GM19193 (cell line): ENCODE data around the gene OVOL3.

Experiments used
- POLR2A ChIP-seq: IDR thresholded peaks from 4 replicates; pipeline ENCODE4 v1.6.1; 2011; ENCODE audit not compliant: insufficient read depth, insufficient read length; ENCODE audit errors: extremely low read depth

Gene OVOL3

DNA sequence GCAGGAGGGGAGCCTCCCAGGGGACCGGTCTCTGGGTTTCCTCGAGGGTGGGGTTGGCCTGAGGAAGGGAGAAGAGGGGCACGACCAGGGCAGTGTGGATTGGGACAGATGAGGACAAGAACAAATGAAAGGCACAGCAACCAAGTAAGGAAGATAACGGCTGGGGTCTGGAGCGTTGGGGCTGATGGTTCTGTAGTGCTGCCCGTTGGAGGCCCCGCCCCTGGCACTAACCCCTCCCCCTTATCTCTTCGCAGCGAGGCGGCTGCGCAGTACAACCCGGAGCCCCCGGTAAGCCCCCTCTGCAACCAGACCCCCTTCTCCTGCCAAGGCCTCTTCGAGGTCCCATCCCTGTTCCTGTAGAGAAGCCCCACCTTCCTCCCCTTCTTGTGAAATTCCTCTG is 31.1 kb downstream of the OVOL3 start:
- TF ChIP-seq POLR2A, result no peak

GRCh38 chr19:36142496-36142895 is 31.6 kb downstream of the OVOL3 start:
- TF ChIP-seq POLR2A, result no peak

- TF ChIP-seq POLR2A, result no peak
Measured at GRCh38 chr19:36144624-36145023, 33.7 kb downstream of the OVOL3 start.

DNA sequence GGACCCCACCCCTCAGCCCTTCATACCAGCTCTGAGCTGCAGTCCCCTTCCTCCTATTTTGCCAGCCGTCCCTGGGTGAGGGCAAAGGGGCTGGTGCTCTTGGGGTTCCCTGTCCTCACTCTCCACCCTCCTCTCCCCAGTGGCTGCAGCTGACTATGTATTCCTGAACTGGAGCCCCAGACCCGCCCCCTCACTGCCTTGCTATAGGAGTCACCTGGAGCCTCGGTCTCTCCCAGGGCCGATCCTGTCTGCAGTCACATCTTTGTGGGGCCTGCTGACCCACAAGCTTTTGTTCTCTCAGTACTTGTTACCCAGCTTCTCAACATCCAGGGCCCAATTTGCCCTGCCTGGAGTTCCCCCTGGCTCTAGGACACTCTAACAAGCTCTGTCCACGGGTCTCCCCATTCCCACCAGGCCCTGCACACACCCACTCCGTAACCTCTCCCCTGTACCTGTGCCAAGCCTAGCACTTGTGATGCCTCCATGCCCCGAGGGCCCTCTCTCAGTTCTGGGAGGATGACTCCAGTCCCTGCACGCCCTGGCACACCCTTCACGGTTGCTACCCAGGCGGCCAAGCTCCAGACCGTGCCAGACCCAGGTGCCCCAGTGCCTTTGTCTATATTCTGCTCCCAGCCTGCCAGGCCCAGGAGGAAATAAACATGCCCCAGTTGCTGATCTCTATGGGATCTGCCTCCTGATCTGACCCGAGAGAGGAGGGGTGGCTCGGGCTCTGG is 38.9 kb downstream of the OVOL3 start:
- no peak for TF ChIP-seq POLR2A

GRCh38 chr19:36150586-36150985 is 39.6 kb downstream of the OVOL3 start:
- TF ChIP-seq POLR2A, result no peak

DNA sequence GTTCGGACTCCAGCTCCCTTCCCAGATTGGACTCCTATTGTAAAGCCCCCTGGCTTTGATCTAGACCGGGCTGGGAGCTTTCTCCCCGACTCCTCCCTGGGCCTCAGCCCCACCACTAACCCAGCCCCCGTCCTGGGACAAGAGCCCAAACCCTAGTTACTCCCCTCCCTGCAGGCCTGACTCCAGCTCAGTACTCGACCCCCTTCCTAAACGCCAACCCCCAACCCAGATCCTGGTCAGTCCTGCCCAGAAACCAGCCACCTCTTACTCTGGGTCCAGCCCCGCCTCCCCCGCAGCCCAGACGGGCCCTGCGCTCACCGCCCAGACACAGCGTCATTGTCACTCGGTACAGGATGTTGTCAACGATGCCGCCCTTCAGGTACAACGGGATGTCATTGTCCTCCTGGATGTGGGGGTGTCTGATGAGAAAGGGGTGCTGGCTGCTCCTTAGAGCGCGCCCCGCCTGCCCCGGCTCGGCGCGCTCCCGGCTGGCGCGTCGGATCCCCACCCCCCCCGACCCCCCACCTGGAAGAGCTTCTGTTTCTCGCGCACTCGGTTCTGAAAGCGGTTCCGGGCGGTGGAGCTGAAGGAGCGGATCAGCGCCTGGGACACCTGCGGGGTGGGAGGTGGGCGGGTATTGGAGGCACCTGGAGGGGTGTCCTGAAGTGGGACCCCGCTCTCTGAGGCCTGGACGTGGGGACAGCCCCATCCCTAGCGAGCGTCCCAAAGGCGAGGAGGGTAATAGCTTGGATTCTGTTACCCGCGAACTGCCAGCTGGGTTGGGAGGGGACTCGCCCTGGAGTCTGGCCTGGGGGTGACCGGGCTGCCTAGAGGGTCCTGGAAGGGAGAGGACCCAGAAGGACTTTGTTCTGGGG is 40.4 kb downstream of the OVOL3 start:
- peak; percentile 11 for TF ChIP-seq POLR2A

DNA sequence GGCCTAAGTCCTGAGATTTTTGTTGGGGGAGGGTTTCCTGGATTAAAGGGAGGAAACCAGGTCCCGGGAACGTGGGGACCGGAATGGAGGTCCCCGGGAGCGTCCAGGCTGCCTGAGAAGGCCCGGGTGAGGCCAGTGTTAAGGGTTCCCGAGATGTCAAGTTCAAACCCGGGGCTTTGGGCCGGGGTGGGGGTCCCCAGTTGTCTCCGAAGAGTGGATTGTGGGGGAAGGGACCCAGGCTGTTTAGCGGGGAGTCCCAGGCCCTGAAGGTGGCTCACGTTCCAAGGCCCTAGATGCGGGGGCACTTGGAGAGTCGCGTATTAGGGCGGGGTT is 41.0 kb downstream of the OVOL3 start:
- TF ChIP-seq POLR2A, result no peak

- TF ChIP-seq POLR2A, result no peak
Measured at GRCh38 chr19:36152352-36153091, 41.6 kb downstream of the OVOL3 start, which contains the start of gene COX7A1. COX7A1 (minus strand) TSS chr19:36152447; CDS start chr19:36152407, 40 bp downstream.

DNA sequence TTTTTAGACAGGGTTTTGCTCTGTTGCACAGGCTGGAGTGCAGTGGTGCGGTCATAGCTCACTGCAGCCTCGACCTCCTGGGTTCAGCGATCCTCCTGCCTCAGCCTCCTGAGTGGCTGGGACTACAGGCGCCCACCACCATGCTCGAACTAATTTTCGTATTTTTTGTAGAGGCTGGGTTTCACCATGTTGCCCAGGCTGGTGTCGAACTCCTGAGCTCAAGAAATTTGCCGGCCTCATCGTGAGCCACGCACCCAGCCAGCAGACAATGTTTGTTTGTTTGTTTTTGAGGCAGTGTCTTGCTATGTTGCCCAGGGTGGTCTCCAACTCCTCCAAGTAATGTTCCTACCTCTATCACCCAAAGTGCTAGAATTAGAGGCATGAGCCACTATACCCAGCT is 42.2 kb downstream of the OVOL3 start:
- no peak for TF ChIP-seq POLR2A

- no peak for TF ChIP-seq POLR2A
Measured at GRCh38 chr19:36160821-36161596, 50.1 kb downstream of the OVOL3 start.
